GM21360 (cell line): Measurements from ENCODE around the gene TAF1D.
"Not testable (repeated sequence)": the region's sequence is repeated elsewhere in the genome, so short reads cannot be mapped to it uniquely, and the experiment has no call there.

ENCODE experiments used
- ATAC-seq: cut with Tn5 transposase; IDR thresholded peaks from one replicate; pipeline ENCODE4 v1.9.1; 2021; ENCODE audit warnings: mild to moderate bottlenecking, moderate library complexity; ENCODE audit not compliant: unreplicated experiment

TAF1D gene

GRCh38 chr11:93741094-93741881 is at the start of gene TAF1D, which contains the start of gene C11orf54:
Gene TAF1D (minus strand): TSS chr11:93741495. CDS start chr11:93739304, 2,191 bp downstream.
Gene C11orf54 (plus strand): TSS chr11:93741672. CDS start chr11:93747394, 5,722 bp downstream.
- ATAC-seq, result peak; percentile 84

- peak; percentile 31 for ATAC-seq
Measured at GRCh38 chr11:93784935-93785360, 43.7 kb upstream of the TAF1D start.

GRCh38 chr11:93784145-93784934 is 43.0 kb upstream of the TAF1D start, which contains the start of gene MED17:
Gene MED17 (plus strand): TSS chr11:93784282. CDS start chr11:93784514, 232 bp downstream.
- peak; percentile 98 for ATAC-seq

- ATAC-seq, result peak; percentile 42
Measured at GRCh38 chr11:93783765-93784144, 42.5 kb upstream of the TAF1D start.

- no peak for ATAC-seq
Measured at GRCh38 chr11:93783362-93783761, 42.1 kb upstream of the TAF1D start.

GRCh38 chr11:93775289-93775688 is 34.0 kb upstream of the TAF1D start:
- ATAC-seq, result no peak

GRCh38 chr11:93774560-93774959 is 33.3 kb upstream of the TAF1D start:
- ATAC-seq, result not testable (repeated sequence)

GRCh38 chr11:93773601-93774200 is 32.4 kb upstream of the TAF1D start:
- ATAC-seq, result no peak

GRCh38 chr11:93773045-93773477 is 31.8 kb upstream of the TAF1D start:
- ATAC-seq, result no peak

- no peak for ATAC-seq
Measured at GRCh38 chr11:93772123-93772522, 30.8 kb upstream of the TAF1D start.

GRCh38 chr11:93770160-93770559 is 28.9 kb upstream of the TAF1D start:
- no peak for ATAC-seq

GRCh38 chr11:93767018-93767417 is 25.7 kb upstream of the TAF1D start:
- no peak for ATAC-seq

- no peak for ATAC-seq
Measured at GRCh38 chr11:93766504-93766903, 25.2 kb upstream of the TAF1D start.

- ATAC-seq, result no peak
Measured at GRCh38 chr11:93765551-93765950, 24.3 kb upstream of the TAF1D start.

GRCh38 chr11:93761910-93762309 is 20.6 kb upstream of the TAF1D start:
- ATAC-seq, result no peak

- not testable (repeated sequence) for ATAC-seq
Measured at GRCh38 chr11:93759123-93759522, 17.8 kb upstream of the TAF1D start.

- no peak for ATAC-seq
Measured at GRCh38 chr11:93757924-93758865, 16.9 kb upstream of the TAF1D start.

GRCh38 chr11:93757301-93757700 is 16.0 kb upstream of the TAF1D start:
- no peak for ATAC-seq

- no peak for ATAC-seq
Measured at GRCh38 chr11:93756748-93757147, 15.5 kb upstream of the TAF1D start.

- ATAC-seq, result no peak
Measured at GRCh38 chr11:93753241-93753640, 11.9 kb upstream of the TAF1D start.
